Measurements from ENCODE around the gene OTOG.

Gene OTOG

GRCh38 chr11:17511571-17511970 lies 35.5 kb upstream of the OTOG start:
- Histone ChIP-seq H3K9ac (ENCODE audit: low read length) (no peak overlapping the region), H3K9me3 (ENCODE audit: insufficient read depth, low read length) (no peaks in the 10 kb centered on the region), H3K4me2 (ENCODE audit: low read depth, low read length, poor library complexity, severe bottlenecking) (no peak overlapping the region), H3F3A (ENCODE audit: insufficient read depth) (no peaks in the 10 kb centered on the region), H2AFZ (ENCODE audit: low read depth, low read length, severe bottlenecking) (no peak overlapping the region), H3K36me3 (ENCODE audit: low read length) (no peaks in the 10 kb centered on the region), H3K4me3 (ENCODE audit: insufficient read depth, low read length, poor library complexity, severe bottlenecking) (no peak overlapping the region), H3K27ac (ENCODE audit: low read depth, low read length) (no peak overlapping the region), H3K79me2 (ENCODE audit: insufficient read depth, low read length) (no peaks in the 10 kb centered on the region), H3K27me3 (ENCODE audit: low read length) (no peaks in the 10 kb centered on the region), H4K20me1 (ENCODE audit: low read depth, low read length) (no peaks in the 10 kb centered on the region), H3K9me2 (replicated peaks; ENCODE audit: insufficient read depth, low read length) (no peaks in the 10 kb centered on the region)
- TF ChIP-seq CTCF (IDR thresholded peaks at IDR 0.05; ENCODE audit: insufficient read depth, low read length, poor library complexity, severe bottlenecking): no peak
- TF ChIP-seq EZH2phosphoT487 (conservative IDR thresholded peaks at IDR 0.05; ENCODE audit: low read length): no peak

GRCh38 chr11:17512101-17512500 lies 35.0 kb upstream of the OTOG start:
- no peaks in the 10 kb centered on the region for H3K27me3 ChIP-seq (ENCODE audit: low read length)
- TF ChIP-seq CTCF (IDR thresholded peaks at IDR 0.05; ENCODE audit: insufficient read depth, low read length, poor library complexity, severe bottlenecking) (no peak), EZH2phosphoT487 (conservative IDR thresholded peaks at IDR 0.05; ENCODE audit: low read length) (no peak)
- no peak overlapping the region for H3K4me3 ChIP-seq (ENCODE audit: insufficient read depth, low read length, poor library complexity, severe bottlenecking)
- no peaks in the 10 kb centered on the region for H3F3A ChIP-seq (ENCODE audit: insufficient read depth)
- no peaks in the 10 kb centered on the region for H3K9me2 ChIP-seq (replicated peaks; ENCODE audit: insufficient read depth, low read length)
- no peak overlapping the region for H3K9ac ChIP-seq (ENCODE audit: low read length)
- H3K79me2 ChIP-seq (ENCODE audit: insufficient read depth, low read length): no peaks in the 10 kb centered on the region
- no peak overlapping the region for H2AFZ ChIP-seq (ENCODE audit: low read depth, low read length, severe bottlenecking)
- H4K20me1 ChIP-seq (ENCODE audit: low read depth, low read length): no peaks in the 10 kb centered on the region
- no peaks in the 10 kb centered on the region for H3K9me3 ChIP-seq (ENCODE audit: insufficient read depth, low read length)
- H3K36me3 ChIP-seq (ENCODE audit: low read length): no peaks in the 10 kb centered on the region
- no peak overlapping the region for H3K27ac ChIP-seq (ENCODE audit: low read depth, low read length)
- H3K4me2 ChIP-seq (ENCODE audit: low read depth, low read length, poor library complexity, severe bottlenecking): no peak overlapping the region

GRCh38 chr11:17513853-17514252 lies 33.2 kb upstream of the OTOG start:
- Histone ChIP-seq H3K9me2 (replicated peaks; ENCODE audit: insufficient read depth, low read length) (no peaks in the 10 kb centered on the region), H3K4me2 (ENCODE audit: low read depth, low read length, poor library complexity, severe bottlenecking) (no peak overlapping the region), H3K36me3 (ENCODE audit: low read length) (no peaks in the 10 kb centered on the region), H3K27ac (ENCODE audit: low read depth, low read length) (no peak overlapping the region), H3K27me3 (ENCODE audit: low read length) (no peaks in the 10 kb centered on the region), H2AFZ (ENCODE audit: low read depth, low read length, severe bottlenecking) (no peak overlapping the region), H3F3A (ENCODE audit: insufficient read depth) (no peaks in the 10 kb centered on the region), H4K20me1 (ENCODE audit: low read depth, low read length) (no peaks in the 10 kb centered on the region), H3K79me2 (ENCODE audit: insufficient read depth, low read length) (no peaks in the 10 kb centered on the region), H3K9me3 (ENCODE audit: insufficient read depth, low read length) (no peaks in the 10 kb centered on the region), H3K4me3 (ENCODE audit: insufficient read depth, low read length, poor library complexity, severe bottlenecking) (no peak overlapping the region), H3K9ac (ENCODE audit: low read length) (no peak overlapping the region)
- no peak for TF ChIP-seq CTCF (IDR thresholded peaks at IDR 0.05; ENCODE audit: insufficient read depth, low read length, poor library complexity, severe bottlenecking)
- no peak for TF ChIP-seq EZH2phosphoT487 (conservative IDR thresholded peaks at IDR 0.05; ENCODE audit: low read length)

All from SU-DHL-6 (cell line).